Stimulated activated CD4-positive, alpha-beta T cell treated with anti-CD3 and anti-CD28 coated beads, Interleukin-4, amount 100 ng/mL, for 1 hour (primary cell): Measurements from ENCODE around the gene ADARB1.

Experiments used
- DNase-seq: peaks from one replicate; pipeline ENCODE4 v3.0.0-alpha.2; 2020

ADARB1 gene

DNA sequence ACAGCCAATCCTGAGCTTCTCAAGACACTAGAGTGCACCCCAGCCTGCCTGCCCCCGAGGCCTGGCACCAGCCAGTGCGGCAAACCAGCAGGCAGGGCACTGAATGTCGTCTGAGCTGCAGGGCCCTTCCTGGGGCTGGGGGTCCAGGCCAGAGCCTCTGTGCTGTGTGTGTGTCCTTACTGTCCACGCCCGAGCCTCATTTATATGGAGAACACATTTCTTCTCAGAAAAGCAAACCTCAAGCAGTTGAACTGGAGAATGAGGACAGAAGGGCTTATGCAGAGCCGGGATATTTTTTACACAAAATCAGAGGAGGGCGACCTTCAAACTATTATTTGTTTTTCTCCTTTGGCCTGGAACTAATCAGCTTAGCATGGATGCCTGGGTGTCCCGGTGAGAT is 160.6 kb downstream of the ADARB1 start:
- no peak for DNase-seq

DNA sequence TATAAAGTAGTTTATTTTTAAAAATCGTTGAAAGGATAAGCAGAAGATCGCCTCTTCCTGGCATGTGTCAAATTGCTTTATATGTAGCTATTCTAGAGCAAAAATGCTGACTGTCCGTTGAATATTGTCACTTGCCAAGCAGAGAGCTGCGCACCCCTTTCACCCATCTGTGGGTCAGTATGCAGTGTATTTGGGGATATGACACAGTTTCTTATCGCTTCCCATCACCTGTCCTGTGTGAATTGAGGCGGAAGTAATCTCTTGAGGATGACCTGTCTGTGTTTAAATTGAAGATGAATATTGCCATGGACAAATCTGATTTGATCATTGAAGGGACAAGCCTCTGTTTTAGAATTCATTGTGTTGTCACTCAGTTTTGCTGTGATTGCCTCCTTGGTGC is 161.1 kb downstream of the ADARB1 start:
- no peak for DNase-seq

DNA sequence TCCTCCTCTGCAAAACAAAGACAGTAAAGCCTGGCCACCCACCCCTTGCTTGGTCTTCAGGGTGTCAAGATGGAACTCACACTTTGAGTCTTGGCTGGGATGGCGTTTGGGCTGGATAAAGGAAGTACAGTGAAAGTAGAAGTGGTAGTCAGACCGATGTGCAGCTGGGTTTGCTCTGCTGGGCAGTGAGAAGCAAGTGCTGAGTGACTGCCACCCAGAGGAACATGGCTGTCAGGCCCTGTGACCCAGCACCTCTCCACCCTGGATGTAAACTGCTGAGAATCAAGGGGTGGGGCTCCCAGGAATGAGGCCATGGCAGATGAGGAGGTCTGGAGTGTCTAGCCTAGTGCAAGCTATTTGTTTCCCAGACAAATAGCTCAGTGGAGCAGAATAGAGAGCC is 162.1 kb downstream of the ADARB1 start:
- no peak for DNase-seq

DNA sequence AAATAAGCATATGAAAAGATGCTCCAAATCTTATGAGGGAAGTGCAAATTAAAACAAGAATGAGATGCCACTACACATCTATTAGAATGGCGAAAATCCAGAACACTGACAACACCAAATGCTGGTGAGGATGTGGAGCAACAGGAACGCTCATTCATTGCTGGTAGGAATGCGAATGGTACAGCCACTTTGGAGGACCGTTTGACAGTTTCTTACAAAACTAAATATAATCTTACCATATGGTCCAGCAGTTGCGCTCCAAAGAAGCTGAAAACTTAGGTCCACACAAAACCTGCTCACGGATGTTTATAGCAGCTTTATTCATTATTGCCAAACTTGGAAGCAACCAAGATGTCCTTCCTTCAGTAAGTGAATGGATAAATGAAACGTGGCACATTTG is 163.0 kb downstream of the ADARB1 start:
- no peak for DNase-seq

DNA sequence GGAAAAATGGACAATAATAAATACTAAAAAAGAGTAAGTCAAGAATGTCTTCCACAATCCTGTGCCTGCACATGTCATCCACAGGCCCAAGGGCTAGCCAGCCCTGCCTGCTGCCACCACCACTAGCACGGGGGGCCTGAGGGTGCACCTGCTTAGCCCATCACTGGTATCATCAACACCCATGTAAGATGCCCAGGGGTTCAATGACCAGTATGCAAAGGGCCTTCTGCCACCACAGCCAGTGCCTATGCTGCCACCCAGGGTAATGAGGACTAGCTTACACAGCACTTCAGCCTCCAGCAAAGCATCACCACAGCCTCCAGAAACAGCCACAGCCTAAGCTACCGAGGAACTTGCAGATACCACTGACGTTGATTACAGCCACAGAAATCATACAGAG is 167.0 kb downstream of the ADARB1 start:
- DNase-seq, result no peak

DNA sequence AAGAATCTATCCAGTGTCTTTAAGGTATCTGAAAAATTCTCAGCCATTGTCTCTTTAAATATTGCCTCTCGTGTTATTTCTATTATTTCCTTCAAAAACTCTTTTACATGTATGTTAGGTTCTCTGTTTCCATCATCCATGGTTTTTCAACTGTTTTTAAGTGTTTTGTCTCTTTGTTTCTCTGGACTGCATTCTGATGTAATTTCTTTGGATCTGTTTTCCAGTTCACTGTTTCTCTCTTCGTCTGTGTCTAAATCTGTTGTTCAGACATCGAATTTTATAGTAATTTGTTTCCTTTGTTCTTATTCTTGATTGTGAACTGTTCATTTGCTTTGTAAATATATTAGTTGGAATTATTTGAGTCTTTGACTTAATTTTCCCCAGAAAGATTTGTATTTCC is 169.2 kb downstream of the ADARB1 start:
- DNase-seq, result no peak

DNA sequence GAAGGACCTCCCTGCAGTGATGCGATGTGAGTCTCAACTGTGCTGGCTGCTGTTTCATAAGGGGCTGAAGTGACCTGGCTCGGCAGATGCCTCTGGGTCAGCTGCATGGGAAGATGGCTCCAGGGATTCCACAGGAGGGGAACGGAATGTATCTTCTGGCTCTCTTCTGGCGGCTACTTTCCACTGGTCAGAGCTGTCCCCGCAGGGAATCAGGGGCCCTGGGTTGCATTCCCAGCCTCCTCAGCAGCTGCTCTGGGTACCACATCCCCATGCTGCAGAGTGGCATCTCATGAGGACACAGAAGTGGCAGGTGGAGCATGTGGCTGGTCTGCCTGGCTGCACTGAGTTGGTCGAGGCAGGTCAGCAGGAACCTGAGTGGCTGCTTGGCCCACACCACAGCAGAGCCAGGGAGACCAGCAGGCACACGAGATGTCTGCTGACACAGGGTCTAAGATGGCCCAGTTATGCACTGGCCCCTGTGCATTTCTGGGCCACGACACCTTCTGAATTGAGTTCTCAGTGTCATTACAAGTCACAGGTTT is 170.5 kb downstream of the ADARB1 start:
- no peak for DNase-seq

DNA sequence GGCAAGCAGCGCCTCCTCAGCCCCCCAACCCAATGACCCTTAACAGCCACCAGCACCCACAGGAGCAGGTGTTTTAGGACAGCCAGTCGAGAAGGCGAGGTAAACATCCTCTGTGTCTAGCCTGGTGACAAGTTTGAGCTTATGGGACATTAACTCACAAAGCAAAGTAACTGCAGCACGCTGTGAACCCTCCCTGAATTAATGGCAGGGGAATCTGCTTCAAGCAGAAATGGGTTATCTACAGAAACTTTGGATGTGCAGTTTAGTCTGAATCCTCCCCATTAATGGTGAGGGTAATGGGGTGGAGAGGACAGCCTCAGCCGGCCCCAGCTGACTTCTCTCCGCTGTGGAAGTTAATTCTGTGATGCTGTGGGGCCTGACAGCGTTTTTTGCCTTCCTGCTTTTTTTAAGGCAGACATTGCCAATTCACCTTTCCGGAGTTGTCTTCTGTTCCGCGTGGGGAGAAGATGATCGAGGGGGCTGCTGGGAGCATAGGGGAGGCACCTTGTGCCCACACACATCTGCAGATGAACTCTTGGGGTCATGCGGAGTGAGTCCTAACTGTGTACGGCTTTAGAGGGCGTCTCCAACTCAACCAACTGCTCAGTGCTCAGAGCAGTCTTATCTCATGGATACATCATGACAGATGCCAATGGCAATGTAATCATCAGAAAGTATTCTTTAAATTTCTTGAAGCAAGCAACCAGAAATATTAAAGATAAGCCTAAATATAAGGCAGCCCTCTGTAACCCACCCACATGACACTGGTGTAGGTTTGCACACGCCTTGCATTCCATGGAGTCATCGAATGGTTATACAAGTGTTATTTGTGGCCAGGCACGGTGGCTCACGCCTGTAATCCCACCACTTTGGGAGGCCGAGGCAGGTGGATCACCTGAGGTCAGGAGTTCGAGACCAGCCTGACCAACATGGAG is 172.3 kb downstream of the ADARB1 start:
- no peak for DNase-seq

DNA sequence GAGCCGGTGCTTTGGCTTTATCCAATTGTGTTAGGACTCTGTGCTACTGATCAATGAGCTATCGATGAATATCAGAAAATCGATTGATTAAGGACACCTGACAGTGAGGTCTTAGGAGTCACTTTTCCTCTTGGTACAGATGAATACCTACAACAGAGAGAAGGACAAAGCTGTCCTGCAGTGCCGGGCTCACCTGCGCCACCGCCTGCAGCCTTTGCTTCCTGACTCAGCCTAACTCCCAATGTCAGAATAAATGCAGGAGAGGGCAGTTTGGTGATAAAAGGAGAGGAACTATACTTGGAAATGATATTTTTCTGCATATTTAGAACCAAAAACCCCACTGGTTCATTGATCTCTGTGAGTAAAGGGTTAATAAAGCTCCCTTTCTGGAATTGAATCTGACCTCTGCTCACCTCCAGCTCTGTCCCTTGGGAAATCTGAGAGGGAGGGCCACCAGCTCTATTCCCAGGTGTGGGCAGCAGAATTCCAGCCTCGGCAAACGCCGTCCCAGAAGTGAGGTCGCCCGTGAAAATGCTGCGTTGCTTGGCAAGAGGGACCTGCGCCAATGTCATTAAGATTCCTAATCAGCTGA is 174.0 kb downstream of the ADARB1 start:
- no peak for DNase-seq

DNA sequence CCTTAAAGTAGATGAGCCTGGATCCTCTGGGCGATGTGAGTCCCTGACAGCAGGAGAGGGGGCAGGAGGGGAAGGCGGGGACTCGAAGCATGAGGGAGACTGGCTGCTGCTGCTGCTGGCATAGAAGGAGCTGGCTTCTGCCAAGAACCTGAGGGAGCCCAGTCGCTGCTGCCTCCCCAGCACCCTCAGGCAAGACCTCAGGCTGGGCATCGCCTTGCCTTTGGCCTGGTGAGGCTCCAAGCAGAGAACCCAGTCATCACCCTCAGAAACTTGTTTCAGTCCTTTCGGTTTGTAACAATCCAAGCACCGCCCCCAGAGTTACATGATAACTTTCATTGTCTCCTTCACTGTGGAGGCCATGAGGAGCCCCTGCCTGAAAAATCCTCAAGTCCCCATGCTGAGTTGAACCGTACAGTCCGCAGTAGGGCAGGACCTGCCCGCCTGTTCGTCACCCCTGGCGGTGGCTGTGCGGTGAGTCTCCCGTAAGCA is 174.6 kb downstream of the ADARB1 start:
- DNase-seq, result no peak

DNA sequence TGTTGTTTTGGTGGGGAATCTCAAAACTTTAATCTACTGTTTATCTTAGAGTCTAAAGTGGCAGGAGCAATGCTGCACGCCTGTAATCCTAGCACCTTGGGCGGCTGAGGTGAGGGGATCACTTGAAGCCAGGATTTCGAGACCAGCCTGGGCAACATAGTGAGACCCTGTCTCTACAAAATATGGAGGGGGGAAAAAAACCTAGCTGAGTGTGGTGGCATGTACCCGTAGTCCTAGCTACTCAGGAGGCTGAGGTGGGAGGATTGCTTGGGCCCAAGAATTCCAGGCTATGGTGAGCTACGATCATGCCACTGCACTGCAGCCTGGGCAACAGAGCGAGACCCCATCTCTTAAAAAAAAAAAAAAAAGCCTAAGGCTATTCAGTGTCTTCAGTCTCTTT is 175.2 kb downstream of the ADARB1 start:
- no peak for DNase-seq

DNA sequence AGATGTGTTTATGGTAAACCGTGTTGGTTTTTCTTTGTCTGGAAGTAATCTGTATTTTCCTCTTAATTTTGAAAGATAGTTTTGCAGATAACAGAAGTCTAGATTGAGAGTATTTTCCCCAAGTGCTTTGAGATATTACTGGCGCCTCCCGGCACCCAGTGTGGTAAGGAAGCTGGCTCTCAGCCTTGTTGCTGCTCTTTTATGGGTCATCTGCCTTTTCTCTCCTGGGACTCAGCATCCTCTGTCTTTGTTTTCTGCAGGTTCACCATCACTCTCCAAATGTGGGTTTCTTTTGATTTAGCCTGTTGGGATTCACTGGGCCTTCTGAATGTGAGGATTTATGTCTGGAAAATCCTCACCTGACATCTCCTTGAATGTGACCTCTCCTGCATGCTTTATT is 175.9 kb downstream of the ADARB1 start:
- no peak for DNase-seq

DNA sequence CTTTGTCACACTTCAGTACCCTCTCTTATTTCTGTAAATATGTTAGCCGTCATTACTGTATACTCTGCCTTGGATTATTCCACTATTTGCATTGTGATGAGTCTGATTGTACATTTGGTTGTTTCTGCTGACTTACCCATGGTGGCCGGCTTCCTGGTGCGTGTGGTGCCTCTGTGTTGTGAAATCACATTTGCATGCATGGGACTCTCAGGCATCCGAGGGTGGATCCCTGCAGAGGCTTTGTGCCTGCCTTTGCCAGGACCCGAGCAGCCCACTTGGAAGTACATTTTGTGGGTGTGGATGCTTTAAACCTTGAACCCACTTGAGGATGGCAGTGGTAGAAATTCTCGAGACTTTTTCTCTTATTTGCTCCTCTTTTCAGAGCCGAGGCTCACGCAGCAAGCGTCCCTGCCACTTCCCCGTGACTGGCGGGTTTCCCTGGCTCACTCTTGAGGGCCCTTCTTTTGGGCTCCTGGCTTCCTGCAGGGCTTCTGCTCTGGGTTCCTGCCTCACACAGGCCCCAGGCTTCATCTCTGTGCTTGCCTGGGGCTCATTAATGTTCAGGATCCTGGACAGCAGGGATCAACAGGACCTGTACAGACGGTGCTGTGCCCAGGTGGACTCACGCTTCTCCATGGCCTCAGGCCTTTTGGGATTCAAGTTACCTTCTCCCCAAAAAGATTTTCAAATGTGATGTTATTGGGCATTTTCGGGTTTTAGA is 176.7 kb downstream of the ADARB1 start:
- DNase-seq, result no peak

DNA sequence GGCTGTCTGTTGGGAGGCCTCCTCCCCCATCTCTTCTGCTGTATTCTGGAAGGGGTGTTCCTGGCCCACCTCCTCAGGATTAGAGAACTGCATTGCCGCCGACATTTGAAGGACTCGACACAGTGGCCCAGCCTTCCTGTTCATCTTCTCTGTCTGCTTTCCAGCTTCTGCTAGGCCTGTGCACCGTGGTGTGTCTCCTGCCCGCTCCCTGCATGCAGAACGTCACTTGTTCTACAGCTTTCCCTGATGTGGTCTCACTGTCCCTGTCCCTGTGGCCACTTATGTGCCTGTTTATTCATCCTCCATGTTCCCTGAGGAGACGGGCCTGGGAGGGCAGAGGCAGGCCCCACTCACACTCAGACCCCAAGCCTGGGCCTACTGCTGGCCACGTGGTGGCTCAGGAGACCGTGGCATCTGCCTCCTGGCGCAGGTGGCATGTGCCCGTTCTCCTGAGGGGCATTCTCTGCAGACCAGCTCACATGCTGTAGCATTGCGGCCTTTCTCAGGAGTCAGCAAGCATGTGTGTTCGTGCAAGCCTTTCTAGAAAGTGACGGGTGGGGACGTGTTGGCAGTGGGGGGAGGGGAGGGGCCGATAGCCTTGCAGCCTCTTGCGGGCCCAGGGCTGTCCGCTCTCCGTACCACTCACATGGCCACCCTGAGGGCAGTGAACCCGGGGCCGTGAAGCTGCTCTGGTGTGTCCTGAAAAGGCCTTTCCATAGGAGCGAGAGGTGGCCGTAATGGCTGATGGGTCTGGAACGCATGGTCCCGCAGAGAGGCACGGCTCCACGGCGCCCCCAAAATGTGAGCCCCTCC is 177.5 kb downstream of the ADARB1 start:
- DNase-seq, result no peak

DNA sequence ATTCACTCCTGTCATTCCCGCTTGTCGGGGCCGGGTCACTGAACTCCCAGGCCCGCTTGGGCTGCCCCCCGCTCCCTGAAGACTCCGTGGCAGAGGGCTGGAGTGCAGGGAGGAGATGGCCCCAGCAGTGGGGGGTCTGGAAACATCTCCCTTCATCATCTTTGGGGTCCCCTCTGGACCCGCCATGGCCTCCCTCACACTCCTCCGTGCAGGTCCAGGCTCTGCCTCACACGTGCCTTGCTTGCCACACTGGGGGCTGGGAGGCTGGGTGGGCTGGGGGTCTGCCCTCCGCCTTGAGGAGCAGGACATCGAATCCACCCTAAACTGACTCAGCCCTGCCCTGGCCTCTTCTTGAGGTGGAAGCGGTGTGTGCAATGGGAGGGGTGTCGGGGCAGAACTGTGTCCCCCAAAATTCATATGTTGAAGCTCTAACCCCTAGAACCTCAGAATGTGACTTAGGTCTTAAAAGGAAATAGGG is 178.1 kb downstream of the ADARB1 start:
- no peak for DNase-seq

DNA sequence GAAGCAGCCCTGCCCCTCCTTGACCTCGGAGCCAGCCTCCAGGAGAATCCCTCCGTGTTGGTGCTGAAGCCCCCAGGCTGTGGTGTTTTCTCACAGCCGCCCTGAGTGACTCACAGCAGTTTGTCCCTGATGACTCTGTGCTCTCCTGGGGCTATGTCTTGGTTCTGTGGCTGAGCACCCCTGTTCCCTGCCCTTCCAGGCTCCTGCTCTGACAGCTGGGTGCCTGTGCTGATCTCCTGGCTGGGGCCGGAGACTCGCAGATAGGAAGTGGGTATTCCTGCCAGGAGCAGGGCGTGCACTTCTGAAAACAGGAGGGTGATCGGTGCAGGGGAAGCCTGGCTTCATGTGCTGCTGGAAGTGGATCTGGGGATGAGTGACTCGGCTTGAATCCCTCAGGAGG is 178.8 kb downstream of the ADARB1 start:
- DNase-seq, result no peak

DNA sequence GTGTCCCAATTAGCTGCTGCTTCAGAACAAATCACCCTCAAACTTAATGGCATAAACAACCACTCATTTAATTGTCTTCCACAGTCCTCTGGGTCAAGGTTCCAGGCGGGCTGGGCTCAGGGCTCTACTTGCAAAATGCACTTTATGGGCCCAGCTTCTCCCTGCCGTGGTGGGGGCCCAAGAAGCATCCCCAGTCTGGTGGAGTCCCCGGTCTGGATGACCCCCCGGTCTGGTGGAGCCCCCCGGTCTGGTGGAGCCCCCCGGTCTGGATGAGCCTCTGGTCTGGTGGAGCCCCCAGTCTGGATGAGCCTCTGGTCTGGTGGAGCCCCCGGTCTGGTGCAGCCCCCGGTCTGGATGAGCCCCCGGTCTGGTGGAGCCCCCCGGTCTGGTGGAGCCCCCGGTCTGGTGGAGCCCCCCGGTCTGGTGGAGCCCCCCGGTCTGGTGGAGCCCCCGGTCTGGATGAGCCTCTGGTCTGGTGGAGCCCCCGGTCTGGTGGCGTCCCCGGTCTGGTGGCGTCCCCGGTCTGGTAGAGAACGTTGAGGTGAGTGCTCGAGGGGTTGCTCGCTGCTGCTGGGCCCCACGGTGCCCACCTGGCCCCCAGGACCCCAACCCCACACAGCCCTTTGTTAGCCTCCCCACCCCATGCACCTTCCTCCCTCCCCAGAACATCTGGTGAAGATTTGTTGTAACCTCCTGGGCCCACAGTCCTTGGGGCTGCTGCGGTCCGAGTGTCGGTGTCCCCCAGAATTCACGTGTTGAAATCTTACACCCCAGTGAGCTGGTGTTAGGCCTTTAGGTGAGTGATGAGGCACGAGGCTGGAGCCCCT is 179.5 kb downstream of the ADARB1 start:
- DNase-seq, result no peak

DNA sequence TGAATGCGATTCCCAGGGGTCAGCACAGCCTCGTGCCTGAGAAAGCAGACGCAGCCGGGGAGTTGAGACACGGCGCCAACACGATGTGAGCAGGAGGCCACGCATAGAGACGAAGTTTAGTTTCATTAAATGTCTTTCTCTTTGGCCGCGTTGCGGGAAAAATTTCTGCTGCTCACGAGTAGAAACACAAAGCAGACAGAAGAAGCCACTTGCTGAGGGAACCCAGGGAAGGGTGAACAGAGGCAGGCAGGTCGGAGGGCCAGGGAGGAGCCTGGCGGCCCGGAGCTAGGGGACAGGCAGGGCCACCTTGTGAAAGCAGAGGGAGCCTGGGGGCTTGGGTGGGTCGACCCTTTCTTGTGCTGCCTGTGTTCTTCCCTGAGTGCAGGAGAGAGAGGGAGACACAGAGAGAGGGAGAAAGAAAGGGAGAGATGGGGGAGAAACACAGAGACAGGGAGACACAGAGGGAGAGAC is 180.1 kb downstream of the ADARB1 start:
- DNase-seq, result no peak

DNA sequence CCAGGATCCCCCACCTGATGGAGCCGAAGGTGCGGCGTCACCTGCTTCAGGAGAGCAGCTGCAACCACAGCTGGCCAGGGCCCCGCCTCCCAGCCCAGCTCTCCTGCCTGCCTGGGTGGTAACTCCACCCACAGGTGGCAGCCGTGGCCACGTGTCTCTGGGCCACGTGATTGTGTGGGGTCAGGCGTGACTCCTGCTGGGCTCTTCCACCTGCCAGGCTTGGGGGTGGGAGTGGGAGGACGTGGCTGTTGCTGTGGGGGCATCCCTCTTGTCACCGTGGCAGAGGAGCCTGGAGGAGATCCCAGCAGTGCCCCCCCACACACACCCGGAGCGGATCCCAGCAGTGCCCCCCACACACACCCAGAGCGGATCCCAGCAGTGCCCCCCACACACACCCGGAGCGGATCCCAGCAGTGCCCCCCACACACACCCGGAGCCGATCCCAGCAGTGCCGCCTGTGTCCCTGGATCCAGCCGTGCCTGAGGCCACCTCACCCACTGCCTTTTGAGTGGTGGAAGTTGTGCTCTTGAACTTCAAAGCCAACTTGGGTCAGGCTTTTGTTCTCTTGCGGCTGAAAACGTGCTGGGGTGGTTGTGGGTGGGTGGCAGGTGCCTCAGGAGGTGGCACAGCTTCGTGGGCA is 181.1 kb downstream of the ADARB1 start:
- DNase-seq, result no peak

DNA sequence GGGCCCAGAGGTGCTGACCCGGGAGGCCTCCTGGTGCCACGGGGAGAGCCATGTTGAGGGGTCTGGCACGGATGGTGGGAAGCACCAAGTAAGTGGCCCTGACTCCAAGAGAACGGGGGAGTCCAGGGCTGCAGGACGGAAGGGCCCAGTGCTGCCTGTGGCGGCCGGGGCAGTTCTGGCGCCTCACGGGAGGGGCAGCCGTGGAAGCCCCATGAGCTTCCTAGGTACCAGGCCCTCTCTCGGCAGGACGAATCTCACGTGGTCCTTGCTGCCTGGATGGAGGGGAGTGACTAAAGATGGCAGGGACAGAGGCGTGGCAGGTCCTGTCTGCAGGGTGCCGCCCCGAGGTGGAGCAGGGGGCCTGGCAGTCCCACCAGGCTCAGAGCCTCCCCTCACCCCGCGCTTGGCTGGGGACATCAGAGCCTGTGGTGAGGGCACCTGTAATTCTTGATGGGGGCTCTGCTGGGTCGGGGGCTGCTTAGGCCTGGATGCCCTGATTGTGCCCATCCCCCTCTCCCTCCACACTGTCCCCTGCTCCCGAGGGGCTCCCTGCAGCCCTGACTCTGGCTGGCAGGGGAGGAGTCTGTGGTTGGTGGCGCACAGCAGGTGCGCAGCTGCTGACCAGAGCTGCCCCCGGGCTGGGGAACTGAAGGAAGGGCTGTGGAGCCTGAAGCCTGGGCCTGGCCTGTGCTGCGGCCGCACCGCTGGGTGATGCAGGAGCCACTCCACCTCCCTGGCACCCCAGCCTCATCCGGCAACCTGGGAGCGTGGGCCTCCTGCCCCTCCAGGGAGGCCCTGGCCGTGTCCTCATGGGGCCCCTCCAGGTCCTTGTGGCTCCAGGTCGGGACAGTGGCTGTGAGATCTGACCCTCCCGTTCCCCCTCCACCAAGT is 181.9 kb downstream of the ADARB1 start:
- no peak for DNase-seq
